Measurements from ENCODE around the gene PPIL1.

PPIL1 gene

DNA sequence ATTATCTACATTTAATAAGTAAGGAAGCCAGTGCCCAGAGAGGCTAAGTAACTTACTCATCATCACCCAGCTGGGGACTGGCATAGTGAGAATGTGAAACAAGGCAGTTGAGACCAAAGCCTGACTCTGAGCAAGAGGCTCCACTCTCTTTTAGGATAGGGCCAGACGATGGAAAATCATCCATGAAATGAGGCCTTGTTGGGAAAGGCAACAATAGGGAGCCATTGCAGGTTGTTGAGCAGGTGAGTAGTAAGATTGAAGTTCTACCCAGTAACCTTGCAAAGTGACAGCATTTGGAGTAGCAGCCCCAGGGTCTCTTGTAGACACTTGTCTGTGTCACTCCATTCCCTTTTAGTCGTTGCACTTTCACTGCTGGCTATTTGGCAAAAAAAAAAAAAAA lies 32.8 kb downstream of the PPIL1 start:
- Histone ChIP-seq H3K4me2 (ENCODE audit: insufficient read depth, low read length, poor library complexity, severe bottlenecking) (no peak overlapping the region), H3K27ac (replicated peaks; ENCODE audit: low read length) (no peak overlapping the region), H3K4ac (ENCODE audit: low read length) (no peak overlapping the region), H2AFZ (ENCODE audit: low read length) (no peak overlapping the region), H3K9me3 (replicated peaks in 1 of 2; ENCODE audit: control insufficient read depth in 2 of 2, insufficient read depth in 1 of 2, low read depth in 1 of 2, low read length in 2 of 2) (no peaks in the 10 kb centered on the region), H3K14ac (ENCODE audit: low read length) (no peak overlapping the region), H3K4me3 (ENCODE audit: low read length in 2 of 2) (no peak overlapping the region), H4K91ac (ENCODE audit: low read depth, low read length, poor library complexity) (no peak overlapping the region), H2BK15ac (ENCODE audit: low read length) (no peak overlapping the region), H3K36me3 (replicated peaks in 1 of 2; ENCODE audit: control insufficient read depth in 2 of 2, insufficient read depth in 2 of 2, low read length in 2 of 2) (no peaks in the 10 kb centered on the region), H3K4me1 (ENCODE audit: control insufficient read depth in 2 of 2, insufficient read depth in 1 of 2, low read depth in 1 of 2, low read length in 2 of 2) (peaks cover 10 to 17% of the 10 kb centered on the region in 2 donors), H2BK120ac (ENCODE audit: low read depth, low read length) (no peak overlapping the region), H3K27me3 (ENCODE audit: control insufficient read depth in 3 of 3, insufficient read depth in 3 of 3, low read depth in 1 of 3, low read length in 3 of 3) (peaks cover 19 to 44% (median 37%) of the 10 kb centered on the region in 3 experiments), H3K9ac (ENCODE audit: low read depth, low read length, poor library complexity) (no peak overlapping the region), H3K18ac (ENCODE audit: low read length) (no peak overlapping the region), H2AK5ac (ENCODE audit: low read depth, low read length) (no peak overlapping the region), H3K23ac (ENCODE audit: low read depth, low read length, poor library complexity) (no peak overlapping the region), H3K79me1 (ENCODE audit: low read depth, low read length) (no peaks in the 10 kb centered on the region), H4K8ac (ENCODE audit: low read depth, low read length) (no peak overlapping the region), H2BK12ac (ENCODE audit: low read length) (no peak overlapping the region), H2BK5ac (ENCODE audit: low read length) (no peak overlapping the region)
- no CpG with 5 or more reads among the region's 2 CpGs for WGBS, 2 donors (ENCODE audit: extremely low coverage in 2 of 2, insufficient read length in 2 of 2, insufficient replicate concordance in 1 of 2)
- DNase-seq (ENCODE audit: low spot score): no peak

DNA sequence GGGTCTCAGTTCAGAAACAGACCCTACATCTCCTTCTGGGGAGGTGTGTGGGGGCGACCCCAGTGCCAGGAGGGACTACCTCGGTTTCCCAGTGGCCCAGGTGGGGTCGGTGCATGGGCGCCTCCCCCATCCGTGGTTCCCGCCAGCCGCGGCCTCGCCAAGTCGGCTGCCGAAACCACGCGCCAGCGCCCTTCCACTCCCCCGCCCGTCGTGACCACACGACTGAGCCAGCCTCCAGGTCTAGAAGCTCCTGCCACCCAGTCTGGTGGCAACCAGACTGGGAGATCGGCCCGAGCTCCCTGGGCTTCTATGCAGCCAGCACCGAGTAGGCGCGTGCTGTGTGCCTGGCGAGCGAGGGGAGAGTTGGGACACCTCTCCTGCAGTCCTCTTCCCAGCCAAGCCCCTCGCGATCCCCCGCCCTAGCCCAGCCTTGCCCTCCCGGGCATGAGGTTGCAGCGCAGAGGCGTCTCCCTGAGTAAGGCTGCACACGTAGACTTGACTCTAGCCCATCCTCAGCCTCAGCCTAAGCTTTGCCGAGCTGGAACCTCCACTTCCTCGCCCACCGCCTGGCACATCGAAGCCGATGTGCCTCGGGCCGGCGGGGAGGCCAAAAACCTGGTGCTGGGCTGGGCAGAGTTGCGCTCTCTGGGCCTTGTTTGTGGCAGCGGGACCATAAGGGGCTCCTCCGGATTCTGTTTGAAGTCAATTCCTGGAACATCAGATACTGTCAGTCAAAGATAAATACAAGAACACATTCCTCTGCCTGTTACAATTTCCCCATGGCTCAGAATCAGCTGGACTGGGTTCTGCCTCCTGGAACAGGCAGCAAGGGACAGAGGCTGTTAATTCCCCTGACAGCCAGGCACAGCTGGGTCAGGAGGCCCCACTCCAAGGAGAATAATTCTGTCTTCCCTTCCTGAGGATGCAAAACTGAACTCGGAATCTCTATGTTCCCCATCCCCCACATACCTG lies 33.9 kb downstream of the PPIL1 start:
- peak overlapping the region; percentile 89 for H2AFZ ChIP-seq (ENCODE audit: low read length)
- no CpG with 5 or more reads among the region's 44 CpGs for WGBS, 2 donors (ENCODE audit: extremely low coverage in 2 of 2, insufficient read length in 2 of 2, insufficient replicate concordance in 1 of 2)
- no peak for DNase-seq (ENCODE audit: low spot score)
- H3K9ac ChIP-seq (ENCODE audit: low read depth, low read length, poor library complexity): peak overlapping the region; percentile 82
- peak overlapping the region; percentile 42 to 75 for H3K4me3 ChIP-seq (ENCODE audit: low read length in 2 of 2)
- no peaks in the 10 kb centered on the region for H3K79me1 ChIP-seq (ENCODE audit: low read depth, low read length)
- no peak overlapping the region for H2AK5ac ChIP-seq (ENCODE audit: low read depth, low read length)
- H3K27ac ChIP-seq (replicated peaks; ENCODE audit: low read length): no peak overlapping the region
- no peak overlapping the region for H3K4ac ChIP-seq (ENCODE audit: low read length)
- peak overlapping the region; percentile 55 for H3K18ac ChIP-seq (ENCODE audit: low read length)
- peak overlapping the region; percentile 86 for H3K14ac ChIP-seq (ENCODE audit: low read length)
- H3K4me2 ChIP-seq (ENCODE audit: insufficient read depth, low read length, poor library complexity, severe bottlenecking): peak overlapping the region; percentile 94
- no peak overlapping the region for H4K8ac ChIP-seq (ENCODE audit: low read depth, low read length)
- no peaks in the 10 kb centered on the region for H3K9me3 ChIP-seq (replicated peaks in 1 of 2; ENCODE audit: control insufficient read depth in 2 of 2, insufficient read depth in 1 of 2, low read depth in 1 of 2, low read length in 2 of 2)
- H3K23ac ChIP-seq (ENCODE audit: low read depth, low read length, poor library complexity): peak overlapping the region; percentile 76
- H2BK12ac ChIP-seq (ENCODE audit: low read length): no peak overlapping the region
- no peak overlapping the region for H4K91ac ChIP-seq (ENCODE audit: low read depth, low read length, poor library complexity)
- H2BK5ac ChIP-seq (ENCODE audit: low read length): no peak overlapping the region
- H3K27me3 ChIP-seq (ENCODE audit: control insufficient read depth in 3 of 3, insufficient read depth in 3 of 3, low read depth in 1 of 3, low read length in 3 of 3): peaks cover 19 to 51% (median 47%) of the 10 kb centered on the region in 3 experiments
- no peak overlapping the region for H2BK120ac ChIP-seq (ENCODE audit: low read depth, low read length)
- H3K36me3 ChIP-seq (replicated peaks in 1 of 2; ENCODE audit: control insufficient read depth in 2 of 2, insufficient read depth in 2 of 2, low read length in 2 of 2): no peaks in the 10 kb centered on the region
- H3K4me1 ChIP-seq (ENCODE audit: control insufficient read depth in 2 of 2, insufficient read depth in 1 of 2, low read depth in 1 of 2, low read length in 2 of 2): peaks cover 10 to 17% of the 10 kb centered on the region in 2 donors
- peak overlapping the region; percentile 89 for H2BK15ac ChIP-seq (ENCODE audit: low read length)

DNA sequence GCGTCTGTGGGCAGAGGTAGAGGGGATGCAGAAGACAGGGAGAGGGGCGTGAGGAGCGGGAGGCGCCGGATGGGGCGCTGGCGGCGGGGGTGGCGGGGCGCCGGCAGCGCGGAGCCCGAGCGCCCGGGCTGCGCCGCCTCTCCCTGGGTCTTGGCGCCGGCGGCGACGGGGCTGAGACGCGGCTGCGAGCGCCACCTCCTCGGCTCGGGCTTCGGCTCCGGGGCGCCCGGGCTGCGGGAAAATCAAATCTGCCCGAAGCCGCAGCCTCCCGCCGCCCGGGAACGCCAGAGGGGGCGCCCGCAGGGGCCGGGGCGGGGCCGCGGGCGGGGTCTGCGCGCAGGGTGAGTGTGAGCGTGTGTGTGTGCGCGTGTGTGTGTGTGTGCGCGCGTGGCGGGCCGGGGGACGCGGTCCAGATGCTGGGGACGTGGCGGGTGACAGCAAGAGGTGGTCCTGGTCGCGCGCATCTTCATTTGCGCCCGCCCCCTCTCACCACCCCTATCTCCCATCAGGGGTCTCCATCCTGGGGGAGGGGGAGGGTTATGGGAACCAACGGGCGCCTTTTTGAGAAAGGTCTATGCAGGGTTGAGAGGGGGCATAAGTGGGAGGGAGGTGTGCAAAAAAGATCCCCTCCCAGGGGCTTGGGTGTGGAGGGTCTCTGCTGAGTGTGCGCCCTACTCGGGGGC lies 34.7 kb downstream of the PPIL1 start:
- Histone ChIP-seq H3K18ac (ENCODE audit: low read length) (peak overlapping the region; percentile 89), H3K36me3 (replicated peaks in 1 of 2; ENCODE audit: control insufficient read depth in 2 of 2, insufficient read depth in 2 of 2, low read length in 2 of 2) (no peaks in the 10 kb centered on the region), H3K4ac (ENCODE audit: low read length) (no peak overlapping the region), H3K9ac (ENCODE audit: low read depth, low read length, poor library complexity) (peak overlapping the region; percentile 82), H2AFZ (ENCODE audit: low read length) (peak overlapping the region; percentile 89), H4K91ac (ENCODE audit: low read depth, low read length, poor library complexity) (no peak overlapping the region), H3K4me1 (ENCODE audit: control insufficient read depth in 2 of 2, insufficient read depth in 1 of 2, low read depth in 1 of 2, low read length in 2 of 2) (peaks cover 11 to 19% of the 10 kb centered on the region in 2 donors), H3K4me3 (ENCODE audit: low read length in 2 of 2) (peak overlapping the region; percentile 42 to 75), H4K8ac (ENCODE audit: low read depth, low read length) (no peak overlapping the region), H3K79me1 (ENCODE audit: low read depth, low read length) (no peaks in the 10 kb centered on the region), H2BK5ac (ENCODE audit: low read length) (no peak overlapping the region), H3K14ac (ENCODE audit: low read length) (peak overlapping the region; percentile 86), H3K27ac (replicated peaks; ENCODE audit: low read length) (no peak overlapping the region), H3K23ac (ENCODE audit: low read depth, low read length, poor library complexity) (peak overlapping the region; percentile 76), H2BK120ac (ENCODE audit: low read depth, low read length) (no peak overlapping the region), H2BK12ac (ENCODE audit: low read length) (no peak overlapping the region), H2BK15ac (ENCODE audit: low read length) (peak overlapping the region; percentile 92), H3K9me3 (replicated peaks in 1 of 2; ENCODE audit: control insufficient read depth in 2 of 2, insufficient read depth in 1 of 2, low read depth in 1 of 2, low read length in 2 of 2) (no peaks in the 10 kb centered on the region), H2AK5ac (ENCODE audit: low read depth, low read length) (no peak overlapping the region), H3K4me2 (ENCODE audit: insufficient read depth, low read length, poor library complexity, severe bottlenecking) (peak overlapping the region; percentile 94), H3K27me3 (ENCODE audit: control insufficient read depth in 3 of 3, insufficient read depth in 3 of 3, low read depth in 1 of 3, low read length in 3 of 3) (peaks cover 19 to 57% (median 48%) of the 10 kb centered on the region in 3 experiments)
- WGBS, 2 donors (ENCODE audit: extremely low coverage in 2 of 2, insufficient read length in 2 of 2, insufficient replicate concordance in 1 of 2): no CpG with 5 or more reads among the region's 70 CpGs
- DNase-seq (ENCODE audit: low spot score): no peak
